LNCaP clone FGC (cell line): ENCODE measurements around the gene PTCSC3.
A peak's percentile ranks its signal among the peaks of the same experiment; 100 is the strongest.

ENCODE experiments used
- DNase-seq: peaks from one replicate; pipeline ENCODE4 v3.0.0-alpha.2; 2011; ENCODE audit warnings: low read depth
- H3K4me3 ChIP-seq: 2 replicates; pipeline ENCODE4 v1.5.1; 2011; ENCODE audit warnings: mild to moderate bottlenecking, low read depth, low read length, control low read depth
- TF ChIP-seq, protein P1 (sequence below): IDR thresholded peaks from 2 replicates; pipeline ENCODE4 v1.5.1; 2012; ENCODE audit warnings: mild to moderate bottlenecking; ENCODE audit not compliant: control insufficient read depth, insufficient read depth; ENCODE audit errors: extremely low read depth

The PTCSC3 gene

DNA sequence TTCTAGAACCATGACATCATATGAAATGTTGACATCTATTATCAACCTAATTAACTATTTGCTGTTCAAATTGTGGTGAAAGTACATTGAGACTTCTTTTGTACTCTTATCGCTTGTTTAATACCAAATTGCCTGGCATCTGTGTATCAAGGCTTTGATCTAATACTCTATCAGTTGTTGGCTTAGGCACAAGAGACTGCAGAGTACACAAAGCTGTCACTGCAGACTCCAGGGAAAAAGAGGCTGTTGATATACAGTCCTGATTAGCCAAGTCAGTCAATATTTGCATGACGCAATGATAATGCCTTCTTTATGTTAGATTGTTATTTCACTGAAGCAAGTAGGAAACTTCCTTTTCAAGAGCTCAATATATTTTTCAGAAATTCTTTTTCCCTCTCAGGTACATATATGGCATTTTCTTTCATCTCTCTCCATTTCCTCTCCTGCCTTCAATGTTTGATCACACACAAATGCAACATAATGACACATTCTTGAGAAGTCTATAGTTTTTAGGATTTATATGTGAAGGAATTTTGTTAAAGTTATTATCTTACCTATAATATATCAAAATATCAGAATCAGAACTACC, 32.3 kb upstream of the PTCSC3 start:
- H3K4me3 ChIP-seq = no peak overlapping the region
- peak; percentile 97 for DNase-seq
- TF ChIP-seq, protein P1, sequence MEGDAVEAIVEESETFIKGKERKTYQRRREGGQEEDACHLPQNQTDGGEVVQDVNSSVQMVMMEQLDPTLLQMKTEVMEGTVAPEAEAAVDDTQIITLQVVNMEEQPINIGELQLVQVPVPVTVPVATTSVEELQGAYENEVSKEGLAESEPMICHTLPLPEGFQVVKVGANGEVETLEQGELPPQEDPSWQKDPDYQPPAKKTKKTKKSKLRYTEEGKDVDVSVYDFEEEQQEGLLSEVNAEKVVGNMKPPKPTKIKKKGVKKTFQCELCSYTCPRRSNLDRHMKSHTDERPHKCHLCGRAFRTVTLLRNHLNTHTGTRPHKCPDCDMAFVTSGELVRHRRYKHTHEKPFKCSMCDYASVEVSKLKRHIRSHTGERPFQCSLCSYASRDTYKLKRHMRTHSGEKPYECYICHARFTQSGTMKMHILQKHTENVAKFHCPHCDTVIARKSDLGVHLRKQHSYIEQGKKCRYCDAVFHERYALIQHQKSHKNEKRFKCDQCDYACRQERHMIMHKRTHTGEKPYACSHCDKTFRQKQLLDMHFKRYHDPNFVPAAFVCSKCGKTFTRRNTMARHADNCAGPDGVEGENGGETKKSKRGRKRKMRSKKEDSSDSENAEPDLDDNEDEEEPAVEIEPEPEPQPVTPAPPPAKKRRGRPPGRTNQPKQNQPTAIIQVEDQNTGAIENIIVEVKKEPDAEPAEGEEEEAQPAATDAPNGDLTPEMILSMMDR = no peak

DNA sequence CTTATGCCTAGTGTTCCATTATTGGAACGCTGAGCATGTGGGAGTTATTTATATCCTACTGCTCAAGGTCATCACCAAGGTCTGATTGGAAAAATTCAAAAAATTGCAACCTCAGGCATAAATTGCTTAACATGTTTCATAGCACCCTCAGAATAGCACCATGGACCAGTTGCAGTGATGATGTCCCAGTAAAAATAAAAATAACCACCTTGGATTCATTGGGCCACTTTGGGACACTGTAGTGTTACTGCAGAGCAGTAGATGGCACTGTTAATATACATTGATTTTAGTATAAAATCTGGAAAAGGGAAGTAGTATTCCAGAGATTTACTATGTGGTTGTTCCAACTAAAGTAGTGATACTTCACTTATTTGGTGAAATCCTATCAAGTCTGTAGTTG, 31.0 kb upstream of the PTCSC3 start:
- no peak for DNase-seq
- H3K4me3 ChIP-seq = no peak overlapping the region
- TF ChIP-seq, protein P1 = peak; percentile 78

DNA sequence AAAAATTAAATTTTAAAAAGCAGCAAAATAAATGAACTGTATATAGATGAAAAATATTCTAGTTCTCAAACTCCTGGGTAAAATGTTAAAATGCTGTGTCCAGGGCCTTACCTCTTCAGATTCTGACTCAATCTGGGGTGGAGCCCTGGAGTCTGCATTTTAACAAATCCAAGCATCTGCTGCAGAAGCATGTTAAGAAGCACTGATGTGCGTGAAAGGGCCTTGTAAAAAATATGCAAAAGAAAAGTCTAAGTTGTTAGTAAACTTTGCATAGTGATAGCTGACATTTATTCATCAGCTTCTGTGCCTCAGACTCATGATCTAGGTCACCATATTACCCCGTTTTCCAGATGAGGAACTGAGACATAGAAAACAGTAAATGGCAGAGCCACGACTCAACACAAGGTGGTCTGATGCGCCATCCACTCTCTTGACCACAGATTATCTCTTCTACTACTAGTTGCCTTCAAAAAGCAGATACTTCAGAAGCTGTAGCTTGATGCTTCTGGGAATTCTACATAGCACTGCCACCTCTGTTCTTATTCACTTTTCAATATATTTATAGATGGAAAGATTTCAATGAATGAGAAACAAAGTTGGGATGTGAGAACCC, 28.0 kb upstream of the PTCSC3 start:
- TF ChIP-seq, protein P1 = no peak
- H3K4me3 ChIP-seq = no peak overlapping the region
- DNase-seq = no peak

DNA sequence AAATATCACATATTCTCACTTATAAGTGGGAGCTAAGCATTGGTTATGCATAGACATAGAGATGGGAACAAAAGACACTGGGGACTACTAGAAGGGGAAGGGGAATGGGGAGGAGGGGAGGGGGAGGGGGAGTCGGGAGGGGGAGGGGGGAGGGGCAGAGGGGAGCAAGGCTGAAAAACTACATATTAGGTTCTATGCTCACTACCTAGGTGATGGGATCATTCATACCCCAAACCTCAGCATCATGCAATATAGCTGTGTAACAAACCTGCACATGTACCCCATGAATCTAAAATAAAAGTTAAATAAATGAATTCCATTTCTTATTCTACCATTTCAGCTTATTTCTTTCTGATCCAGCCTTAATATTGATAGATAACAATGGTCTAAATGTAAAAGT, 21.9 kb upstream of the PTCSC3 start:
- DNase-seq = no peak
- TF ChIP-seq, protein P1 = no peak

DNA sequence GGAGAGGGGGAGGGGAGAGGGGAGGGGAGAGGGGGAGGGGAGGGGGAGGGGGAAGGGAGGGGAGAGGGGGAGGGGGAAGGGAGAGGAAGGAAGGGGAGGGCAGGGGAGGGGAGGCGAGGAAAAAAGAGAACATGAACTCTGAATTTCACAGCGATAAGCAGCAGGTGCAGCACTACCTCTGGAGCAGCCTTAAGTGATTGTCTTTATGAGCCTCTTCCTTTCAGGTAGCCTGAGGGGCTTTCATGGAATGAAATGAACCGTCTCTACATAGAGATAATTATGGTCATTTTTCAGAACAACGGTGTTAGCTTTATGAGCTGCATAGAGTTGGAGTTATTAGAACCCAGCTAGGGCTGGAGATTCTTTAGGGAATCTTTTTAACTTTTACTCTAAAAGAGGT, 18.1 kb upstream of the PTCSC3 start:
- no peak for DNase-seq
- TF ChIP-seq, protein P1 = no peak
- no peak overlapping the region for H3K4me3 ChIP-seq

More for the DNA sequence above, 21.9 kb upstream of the PTCSC3 start:
- H3K4me3 ChIP-seq = no peak overlapping the region

DNA sequence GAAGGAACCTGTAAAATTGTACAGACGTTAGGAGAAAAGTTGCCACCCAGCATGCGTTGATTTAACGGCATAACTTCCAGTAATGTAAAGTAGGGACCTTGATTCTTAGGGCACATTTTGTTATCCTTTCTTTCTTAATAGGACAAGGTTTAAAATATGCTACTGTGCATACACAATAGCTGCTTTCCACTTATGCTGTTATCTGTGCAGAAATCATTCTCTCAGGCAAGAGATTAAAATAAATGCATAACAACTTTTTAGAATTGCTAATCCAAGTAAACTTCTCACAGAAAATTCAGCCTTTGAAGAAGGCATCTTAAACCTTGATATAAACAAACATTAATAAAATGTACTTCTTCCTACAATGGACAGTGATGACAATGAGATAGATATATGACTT, 16.0 kb upstream of the PTCSC3 start:
- no peak overlapping the region for H3K4me3 ChIP-seq
- TF ChIP-seq, protein P1 = no peak
- DNase-seq = no peak

DNA sequence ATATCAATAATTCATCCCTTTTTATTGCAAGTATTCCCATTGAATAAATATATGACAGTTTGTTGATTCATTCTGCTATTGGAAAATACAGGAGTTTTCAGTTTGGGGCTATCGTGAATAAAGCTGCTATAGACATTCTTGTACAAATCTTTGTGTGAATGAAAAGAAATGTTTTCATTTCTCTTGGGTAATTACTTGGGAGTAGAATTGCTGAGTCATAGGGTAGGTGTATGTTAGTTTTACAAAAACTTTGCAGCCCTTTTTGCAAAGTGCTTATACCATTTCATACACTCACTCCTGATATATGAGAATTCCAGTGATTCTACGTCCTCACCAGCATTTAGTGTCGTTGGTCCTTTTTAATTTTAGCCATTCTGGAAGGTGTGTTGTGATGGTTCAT, 6.9 kb upstream of the PTCSC3 start:
- TF ChIP-seq, protein P1 = no peak
- DNase-seq = no peak

More for the DNA sequence above, 6.9 kb upstream of the PTCSC3 start:
- no peak overlapping the region for H3K4me3 ChIP-seq
